DOHH2 (cell line): ENCODE results near the gene GNPTAB.
"Not testable (repeated sequence)": the region's sequence is repeated elsewhere in the genome, so short reads cannot be mapped to it uniquely, and the experiment has no call there.

Source experiments
- H3F3A ChIP-seq: fragments of 200-600 bp; sonication (generic), shearing (Covaris generic); 2 replicates; pipeline ENCODE4 v1.6.0; 2016; ENCODE audit warnings: antibody characterized with exemption, mild to moderate bottlenecking; ENCODE audit not compliant: control insufficient read depth, insufficient read depth
- H3K27ac ChIP-seq: fragments of 200-600 bp; sonication (generic); 2 replicates; pipeline ENCODE4 v1.5.1; 2014; ENCODE audit warnings: low read depth, mild to moderate bottlenecking, low read length, moderate library complexity
- H3K27me3 ChIP-seq: fragments of 200-600 bp; sonication (generic); 2 replicates; pipeline ENCODE4 v1.6.1; 2014; ENCODE audit warnings: mild to moderate bottlenecking, low read length, mixed read lengths; ENCODE audit not compliant: control insufficient read depth
- H3K36me3 ChIP-seq: fragments of 200-600 bp; sonication (generic); 2 replicates; pipeline ENCODE4 v1.6.1; 2014; ENCODE audit warnings: mild to moderate bottlenecking, low read length, moderate library complexity, mixed read lengths; ENCODE audit not compliant: control insufficient read depth
- H3K4me1 ChIP-seq: fragments of 200-600 bp; sonication (generic); 2 replicates; pipeline ENCODE4 v1.6.1; 2014; ENCODE audit warnings: mild to moderate bottlenecking, low read length, mixed read lengths; ENCODE audit not compliant: control insufficient read depth
- H3K4me2 ChIP-seq: fragments of 200-600 bp; sonication (generic); 2 replicates; pipeline ENCODE4 v1.6.0; 2014; ENCODE audit warnings: mild to moderate bottlenecking, low read length, moderate library complexity
- H3K4me3 ChIP-seq: fragments of 200-600 bp; sonication (generic); 2 replicates; pipeline ENCODE4 v1.5.1; 2014; ENCODE audit warnings: mild to moderate bottlenecking, low read length, mixed read lengths
- H3K79me2 ChIP-seq: fragments of 200-600 bp; sonication (generic); 2 replicates; pipeline ENCODE4 v1.6.1; 2014; ENCODE audit warnings: mild to moderate bottlenecking, low read length, mixed read lengths; ENCODE audit not compliant: control insufficient read depth
- H3K9me2 ChIP-seq: fragments of 200-600 bp; sonication (generic); replicated peaks from 2 replicates; pipeline ENCODE4 v1.6.1; 2014; ENCODE audit warnings: mild to moderate bottlenecking, low read length, mixed read lengths; ENCODE audit not compliant: control insufficient read depth
- H3K9me3 ChIP-seq: fragments of 200-600 bp; sonication (generic); 2 replicates; pipeline ENCODE4 v1.6.1; 2014; ENCODE audit warnings: antibody characterized with exemption, low read length, mixed read lengths; ENCODE audit not compliant: control insufficient read depth, insufficient read depth
- H4K20me1 ChIP-seq: fragments of 200-600 bp; sonication (generic); 2 replicates; pipeline ENCODE4 v1.6.0; 2014; ENCODE audit warnings: low read depth, mild to moderate bottlenecking, antibody characterized with exemption, low read length, moderate library complexity; ENCODE audit not compliant: control insufficient read depth, insufficient read depth
- CTCF ChIP-seq: fragments of 200-600 bp; sonication (generic); IDR thresholded peaks from one replicate; pipeline ENCODE4 v1.5.1; 2014; ENCODE audit warnings: antibody characterized with exemption, mild to moderate bottlenecking, low read depth, low read length; ENCODE audit not compliant: poor library complexity, severe bottlenecking
- EZH2phosphoT487 ChIP-seq: fragments of 200-600 bp; sonication (generic); IDR thresholded peaks from 2 replicates; pipeline ENCODE4 v1.6.1; 2017; ENCODE audit warnings: borderline replicate concordance, mild to moderate bottlenecking, antibody characterized with exemption, low read length, moderate library complexity, mixed read lengths

Gene GNPTAB

GRCh38 chr12:101870925-101871324 is 40.2 kb upstream of the GNPTAB start:
- Histone ChIP-seq H3K36me3 (no peaks in the 10 kb centered on the region), H3K4me2 (no peak overlapping the region), H3K27me3 (no peaks in the 10 kb centered on the region), H3F3A (no peaks in the 10 kb centered on the region), H3K4me1 (no peaks in the 10 kb centered on the region), H3K9me2 (no peaks in the 10 kb centered on the region), H4K20me1 (no peaks in the 10 kb centered on the region), H3K79me2 (no peaks in the 10 kb centered on the region), H3K27ac (no peak overlapping the region), H3K4me3 (no peak overlapping the region), H3K9me3 (no peaks in the 10 kb centered on the region)
- TF ChIP-seq CTCF = no peak
- TF ChIP-seq EZH2phosphoT487 = no peak

GRCh38 chr12:101867619-101868018 is 36.9 kb upstream of the GNPTAB start:
- H3K4me3 ChIP-seq, H4K20me1 ChIP-seq, H3K4me2 ChIP-seq, H3K9me3 ChIP-seq, H3K36me3 ChIP-seq, H3K79me2 ChIP-seq, H3K4me1 ChIP-seq, H3K27me3 ChIP-seq, H3F3A ChIP-seq, H3K27ac ChIP-seq, H3K9me2 ChIP-seq: not testable (repeated sequence)

GRCh38 chr12:101866615-101867373 is 36.0 kb upstream of the GNPTAB start:
- no peaks in the 10 kb centered on the region for H3K79me2 ChIP-seq
- H3K4me1 ChIP-seq = no peaks in the 10 kb centered on the region
- no peak for TF ChIP-seq EZH2phosphoT487
- no peak for TF ChIP-seq CTCF
- no peaks in the 10 kb centered on the region for H3K9me2 ChIP-seq
- H3K36me3 ChIP-seq = no peaks in the 10 kb centered on the region
- H3F3A ChIP-seq = no peaks in the 10 kb centered on the region
- H3K4me3 ChIP-seq = no peak overlapping the region
- H3K9me3 ChIP-seq = no peaks in the 10 kb centered on the region
- H3K27ac ChIP-seq = no peak overlapping the region
- no peaks in the 10 kb centered on the region for H4K20me1 ChIP-seq
- no peak overlapping the region for H3K4me2 ChIP-seq
- H3K27me3 ChIP-seq = no peaks in the 10 kb centered on the region

GRCh38 chr12:101863981-101864380 is 33.2 kb upstream of the GNPTAB start:
- Histone ChIP-seq H3K4me3 (no peak overlapping the region), H3K27me3 (no peaks in the 10 kb centered on the region), H3K9me3 (no peaks in the 10 kb centered on the region), H3K27ac (no peak overlapping the region), H3K4me1 (no peaks in the 10 kb centered on the region), H4K20me1 (no peaks in the 10 kb centered on the region), H3K9me2 (no peaks in the 10 kb centered on the region), H3F3A (no peaks in the 10 kb centered on the region), H3K4me2 (no peak overlapping the region), H3K79me2 (no peaks in the 10 kb centered on the region), H3K36me3 (no peaks in the 10 kb centered on the region)
- TF ChIP-seq EZH2phosphoT487 (no peak), CTCF (no peak)
